HG03571 (cell line): ENCODE results near the gene SLAMF9.

ENCODE experiments used
- ATAC-seq: cut with Tn5 transposase; IDR thresholded peaks from one replicate; pipeline ENCODE4 v1.9.1; 2021; ENCODE audit not compliant: unreplicated experiment

Gene SLAMF9

DNA sequence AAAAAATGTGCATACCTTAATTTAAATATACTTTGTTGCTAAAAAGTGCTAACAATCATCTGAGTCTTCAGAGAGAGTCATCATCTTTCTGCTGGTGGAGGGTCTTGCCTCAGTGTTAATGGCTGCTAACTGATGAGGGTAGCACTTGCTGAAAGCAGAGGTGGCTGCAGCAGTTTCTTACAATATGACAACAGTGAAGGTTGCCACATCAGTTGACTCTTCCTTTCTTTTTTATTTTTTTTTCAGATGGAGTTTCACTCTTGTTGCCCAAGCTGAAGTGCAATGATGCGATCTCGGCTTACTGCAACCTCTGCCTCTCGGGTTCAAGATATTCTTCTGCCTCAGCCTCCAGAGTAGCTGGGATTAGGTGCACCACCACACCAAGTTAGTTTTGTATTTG is 51.5 kb downstream of the SLAMF9 start:
- ATAC-seq, result no peak
